NCI-H1092 (cell line): ENCODE data around the gene CEP95.

Source experiments
- DNase-seq: peaks from one replicate; lab custom pipeline; 2025; lab: John Stamatoyannopoulos, UW

The CEP95 gene

GRCh38 chr17:64520359-64520758 is 13.6 kb downstream of the CEP95 start:
- no peak for DNase-seq

GRCh38 chr17:64527914-64528313 is 21.1 kb downstream of the CEP95 start:
- DNase-seq = no peak

DNA sequence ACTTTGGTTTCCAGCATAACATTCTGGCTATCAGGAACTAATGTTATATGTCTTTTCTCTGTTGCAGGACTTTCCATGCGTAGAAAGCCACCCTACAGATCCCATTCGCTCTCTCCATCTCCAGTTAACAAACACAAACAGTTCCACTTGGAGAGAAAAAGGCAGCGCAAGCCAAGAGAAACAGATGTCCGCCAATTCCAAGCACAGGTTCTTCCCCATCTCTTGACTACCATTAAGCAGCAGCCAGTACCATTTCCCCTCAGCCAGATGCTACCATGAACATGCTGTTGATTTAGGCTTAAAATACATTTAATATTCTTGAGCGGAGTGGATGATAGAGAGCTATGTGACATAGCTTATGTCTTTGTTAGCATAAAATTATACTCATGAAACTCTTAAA is 22.4 kb downstream of the CEP95 start:
- no peak for DNase-seq

GRCh38 chr17:64531955-64532371 is 25.2 kb downstream of the CEP95 start:
- no peak for DNase-seq

DNA sequence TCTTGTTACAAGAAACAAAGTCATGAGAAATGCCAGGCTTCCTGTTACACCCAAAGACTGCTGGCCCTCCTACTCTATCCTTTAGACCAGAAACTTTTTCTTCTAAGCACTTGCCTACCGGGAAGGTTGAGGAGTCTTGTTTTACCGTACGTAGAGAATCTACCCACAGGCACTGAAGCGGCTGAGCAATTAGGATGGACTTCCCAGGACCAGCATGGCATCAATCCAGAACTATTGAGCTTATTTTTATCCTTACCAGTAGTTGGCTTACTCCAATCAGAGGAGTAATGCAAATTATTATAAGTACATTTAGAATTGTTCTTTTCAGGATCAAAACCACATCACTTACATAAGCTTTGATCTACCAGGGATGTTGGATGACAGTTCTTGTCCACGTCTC is 25.6 kb downstream of the CEP95 start:
- no peak for DNase-seq

DNA sequence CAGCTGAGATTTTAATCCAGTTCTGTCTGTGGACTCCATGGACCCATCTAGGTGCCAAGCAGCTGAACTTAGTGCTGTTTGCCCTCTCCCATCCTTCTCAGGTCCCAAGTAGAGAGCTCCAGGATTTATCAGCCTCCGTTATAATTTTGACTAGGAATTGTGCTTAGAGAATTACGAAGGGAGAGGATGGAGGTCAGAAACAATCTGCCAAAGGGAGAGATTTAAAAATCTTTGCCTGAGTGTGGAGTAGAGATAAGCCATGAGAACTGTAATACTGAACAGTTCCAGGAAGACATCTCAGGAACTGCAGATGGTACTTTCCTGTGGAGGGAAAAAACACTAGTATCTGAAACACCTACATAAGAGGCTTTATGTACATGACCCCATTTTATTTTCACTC is 27.0 kb downstream of the CEP95 start:
- no peak for DNase-seq

DNA sequence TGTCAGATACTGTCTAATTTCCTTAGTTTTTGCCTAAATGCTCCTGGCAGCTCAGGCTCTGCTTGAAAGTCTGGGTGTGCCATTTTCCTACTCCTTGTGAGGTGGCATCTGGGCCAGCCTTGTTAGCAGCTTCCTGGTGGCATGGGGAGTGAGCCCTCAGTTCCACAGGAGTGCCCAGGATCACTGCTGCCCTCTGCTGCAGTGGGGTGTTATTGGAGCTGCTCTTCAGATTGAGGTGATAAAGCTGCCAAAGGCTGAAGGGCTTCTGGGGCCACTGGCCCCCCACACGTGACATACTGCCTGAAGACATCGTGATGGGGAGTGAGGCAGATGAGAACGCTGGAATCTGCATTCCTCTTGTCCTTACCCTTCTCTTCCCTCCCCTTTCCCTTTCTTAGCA is 27.4 kb downstream of the CEP95 start:
- DNase-seq = no peak

DNA sequence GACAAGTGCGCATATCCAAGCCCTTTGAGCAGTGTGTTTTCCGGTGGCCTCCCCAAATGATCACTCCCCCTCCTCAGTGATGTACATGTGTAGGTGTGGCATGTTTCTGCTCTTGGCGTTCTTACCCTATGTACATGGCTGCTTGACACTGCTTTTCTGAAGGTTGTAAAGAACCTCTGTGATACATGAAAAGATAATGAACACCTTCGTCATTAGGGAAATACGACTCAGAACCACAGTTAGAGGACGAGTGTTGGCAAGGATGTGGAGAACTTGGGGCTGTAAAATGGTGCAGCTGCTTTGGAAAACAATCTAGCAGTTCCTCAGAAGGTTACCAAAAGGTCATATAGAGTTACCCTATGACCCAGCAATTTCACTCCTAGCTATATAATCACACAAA is 28.6 kb downstream of the CEP95 start:
- DNase-seq = no peak

GRCh38 chr17:64536913-64537312 is 30.1 kb downstream of the CEP95 start:
- DNase-seq = no peak

DNA sequence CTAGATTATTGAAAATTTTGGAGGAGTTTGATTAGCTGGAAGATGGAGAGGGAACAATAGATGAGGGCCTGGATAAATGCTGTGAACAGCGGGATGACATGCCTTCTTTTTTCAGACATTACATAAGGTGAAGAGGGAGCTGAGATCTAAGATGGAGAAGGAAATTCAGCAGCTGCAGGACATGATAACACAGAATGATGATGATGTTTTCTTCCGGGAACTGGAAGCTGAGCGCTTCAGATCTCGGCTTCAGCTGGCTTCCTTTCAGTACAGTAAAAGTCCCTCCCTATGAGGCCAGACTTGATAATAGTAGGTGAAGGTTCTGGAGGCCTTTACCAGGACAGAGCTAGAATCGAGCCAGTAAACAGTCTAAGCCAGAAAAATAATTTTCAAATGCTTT is 30.7 kb downstream of the CEP95 start:
- DNase-seq = no peak

- no peak for DNase-seq
Observed at GRCh38 chr17:64538508-64539130, 31.8 kb downstream of the CEP95 start.

GRCh38 chr17:64540118-64540776 is 33.5 kb downstream of the CEP95 start:
- no peak for DNase-seq

- no peak for DNase-seq
Observed at GRCh38 chr17:64544742-64545141, 38.0 kb downstream of the CEP95 start.

DNA sequence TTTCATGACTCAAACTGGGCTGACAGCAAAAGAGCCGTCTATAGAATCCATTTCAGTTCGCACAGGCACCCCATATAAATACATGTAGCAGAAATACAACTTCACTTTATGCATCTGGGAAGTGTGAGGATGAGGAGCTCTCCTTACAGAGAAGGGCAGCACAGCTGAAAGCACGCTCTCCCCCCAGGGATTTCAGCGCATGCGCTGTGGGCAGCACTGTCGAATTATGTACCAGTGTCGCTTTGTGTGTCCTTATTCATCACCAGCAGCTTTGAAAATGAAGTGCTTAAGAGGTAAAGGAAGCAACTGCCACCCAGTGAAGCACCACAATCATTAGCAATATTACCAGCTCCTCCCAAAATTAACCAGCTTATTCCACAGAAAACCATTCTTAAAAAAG is 39.9 kb downstream of the CEP95 start:
- no peak for DNase-seq

- no peak for DNase-seq
Observed at GRCh38 chr17:64547319-64547718, 40.5 kb downstream of the CEP95 start.

DNA sequence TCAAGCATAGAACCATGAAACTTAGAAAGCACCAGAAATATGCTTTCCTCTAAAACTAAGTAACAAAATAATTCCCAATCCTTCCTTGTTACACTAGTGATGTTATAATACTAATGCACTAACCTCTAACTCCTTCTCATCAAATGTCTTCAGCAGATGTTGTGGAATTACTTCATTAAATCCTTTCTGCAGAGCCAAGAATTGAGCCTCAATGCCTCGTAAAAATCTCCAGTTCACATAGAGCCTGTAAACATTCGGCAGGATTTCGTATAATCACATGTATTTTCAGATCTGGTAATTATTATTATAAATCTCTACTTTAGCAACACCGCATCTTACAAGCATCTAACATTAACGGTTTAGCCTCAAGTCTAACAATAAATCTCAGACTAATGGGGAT is 44.7 kb downstream of the CEP95 start:
- no peak for DNase-seq

DNA sequence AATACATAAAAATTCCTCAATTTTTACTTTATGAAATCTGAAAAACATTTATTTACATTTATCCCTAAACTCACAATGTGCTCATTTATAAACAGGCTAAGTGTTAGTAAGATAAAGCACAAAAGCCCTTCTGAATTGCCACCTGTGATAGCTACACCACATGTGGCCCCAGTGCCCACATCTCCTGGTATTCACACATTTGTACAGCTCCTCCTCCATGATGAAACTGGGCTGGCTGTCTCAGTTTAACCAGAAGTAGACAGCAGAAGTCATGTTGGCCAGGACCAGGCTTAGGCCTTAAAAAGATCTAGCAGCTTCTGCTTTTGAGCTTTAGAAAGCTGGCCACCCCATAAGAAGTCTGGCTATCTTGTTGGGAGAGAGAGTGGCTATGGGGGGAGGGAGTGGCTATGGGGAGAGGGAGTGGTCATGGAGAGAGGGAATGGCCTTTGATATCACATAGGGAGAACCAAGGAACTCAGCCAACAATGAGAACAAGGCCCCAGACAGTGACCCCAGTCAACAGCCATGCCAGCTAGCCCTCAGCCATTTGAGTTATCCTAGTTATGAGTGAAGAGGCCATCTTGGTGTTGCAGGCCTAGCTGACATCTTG is 47.4 kb downstream of the CEP95 start:
- DNase-seq = no peak

DNA sequence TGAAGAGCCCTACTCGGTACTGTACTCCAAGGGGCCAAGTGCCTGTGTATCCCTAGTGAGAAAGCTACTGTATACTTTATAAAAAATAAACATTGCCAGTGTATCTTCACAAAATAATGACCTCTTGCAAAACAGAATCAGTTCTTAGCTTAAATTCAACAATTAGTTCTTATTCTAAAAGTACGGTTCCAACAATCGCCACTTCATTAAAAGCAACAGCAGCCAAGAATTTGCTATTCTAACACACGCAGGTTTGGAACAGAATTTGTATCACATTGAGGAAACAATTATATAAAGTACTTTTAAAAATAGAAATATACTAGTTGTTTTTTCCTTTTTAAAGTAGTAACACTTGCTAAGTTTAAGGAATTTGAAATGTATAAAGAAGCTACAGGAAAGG is 48.5 kb downstream of the CEP95 start:
- no peak for DNase-seq

- no peak for DNase-seq
Observed at GRCh38 chr17:64564098-64564497, 57.3 kb downstream of the CEP95 start.

- DNase-seq = no peak
Observed at GRCh38 chr17:64565563-64565962, 58.8 kb downstream of the CEP95 start.

GRCh38 chr17:64571746-64572145 is 65.0 kb downstream of the CEP95 start:
- DNase-seq = no peak

DNA sequence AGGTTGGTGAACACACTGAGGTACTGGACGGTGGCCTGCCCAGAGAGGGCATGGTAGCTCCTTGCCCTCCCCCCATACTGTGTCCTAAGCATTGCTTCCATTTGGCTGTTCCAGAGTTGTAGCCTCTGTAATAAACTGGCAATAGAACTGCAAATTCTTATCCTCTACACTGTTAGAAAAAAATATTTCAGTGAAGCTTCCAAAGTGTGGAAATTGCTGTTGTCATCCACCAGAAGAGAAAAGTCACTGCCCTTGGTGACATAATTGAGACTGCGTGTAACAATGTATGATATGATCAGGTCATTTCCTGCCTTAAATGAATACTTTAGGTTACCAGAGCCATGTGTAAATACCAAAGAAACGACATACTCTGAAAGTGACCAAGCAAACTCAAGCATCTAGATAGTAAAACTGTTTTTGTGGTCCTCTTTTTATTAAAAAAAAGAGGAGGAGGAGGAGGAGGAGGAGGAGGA is 65.9 kb downstream of the CEP95 start:
- DNase-seq = no peak

DNA sequence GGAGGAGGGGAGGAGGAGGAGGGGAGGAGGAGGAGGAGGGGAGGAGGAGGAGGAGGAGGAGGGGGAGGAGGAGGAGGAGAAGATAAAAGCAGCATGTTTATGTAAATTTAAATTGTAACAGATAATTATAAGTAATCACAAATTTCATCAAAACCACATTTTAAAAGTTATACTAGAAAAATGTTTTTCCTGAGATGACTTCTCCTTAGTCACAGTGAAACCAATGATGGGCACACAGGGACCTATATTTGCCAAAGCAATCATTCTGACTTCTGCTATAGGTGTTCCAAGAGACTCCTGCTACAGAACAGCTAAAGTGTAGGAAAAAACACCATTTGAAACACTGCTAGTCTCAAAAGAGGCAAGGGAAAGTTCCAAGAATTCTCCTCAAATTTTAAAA is 66.4 kb downstream of the CEP95 start:
- no peak for DNase-seq

GRCh38 chr17:64574646-64575045 is 67.9 kb downstream of the CEP95 start:
- DNase-seq = no peak
